ENCODE data around the gene TMTC1. TPM values are rescaled to one million over a fixed set of nuclear protein-coding genes. Genes with fewer than 3 reads are reported as not detected.

The TMTC1 gene
- total and polyA plus RNA-seq, 9 of the 15 experiments (the other 6 are each of a cell fraction or from before 2014, with no cell fraction given), result under 0.01 to 0.18 (median 0.06) TPM; not detected in 2

DNA sequence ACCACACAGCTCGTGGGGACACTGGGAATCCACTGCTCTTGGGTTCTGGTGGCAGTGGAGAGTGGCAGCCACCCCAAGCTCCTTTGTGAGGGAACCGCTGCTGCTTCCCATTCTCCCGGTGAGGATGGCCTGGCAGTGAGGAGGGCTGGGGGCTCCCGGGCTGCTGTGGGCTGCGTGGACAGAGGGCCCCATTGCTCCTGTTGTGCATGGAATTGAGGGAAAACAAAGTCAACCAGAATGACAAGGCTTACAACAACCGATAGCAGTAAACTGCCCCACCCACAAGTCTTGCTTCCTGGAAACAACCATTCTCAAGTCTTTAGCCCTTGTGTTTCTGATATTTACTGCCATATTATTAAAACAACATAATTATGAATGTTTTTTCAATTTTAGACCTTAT, 32.1 kb downstream of the TMTC1 start:
- no TSS peak for BruUV-seq (replicated peaks)
- H2AFZ ChIP-seq (ENCODE audit: low read depth, low read length), result no peak overlapping the region
- DNase-seq (ENCODE audit: extremely low read depth in 1 of 4, low spot score in 3 of 4) (no peak), FAIRE-seq (no peak), ATAC-seq (no peak)
- no peaks in the 10 kb centered on the region for H3K9me3 ChIP-seq (replicated peaks; ENCODE audit: control insufficient read depth, insufficient read depth, low read depth, low read length)
- in situ Hi-C loops (cut with MboI) (no loop called here), intact Hi-C loops (cut with micrococcal nuclease) (no loop called here)
- no peaks in the 10 kb centered on the region for H3K79me2 ChIP-seq (ENCODE audit: control insufficient read depth, insufficient read depth, low read length)
- no peaks in the 10 kb centered on the region for H3K36me3 ChIP-seq (ENCODE audit: control insufficient read depth, insufficient read depth, low read length)
- 0% methylated on average over 6 of the region's 6 CpGs for WGBS (ENCODE audit: insufficient coverage, low coverage, missing lambda C conversion rate)
- H3K9me1 ChIP-seq (ENCODE audit: control insufficient read depth, insufficient read depth, low read length), result no peaks in the 10 kb centered on the region
- CTCF ChIA-PET (ENCODE audit: low intra/inter-chr PET ratio), result no interaction called here
- H3K9ac ChIP-seq (ENCODE audit: insufficient read depth in 1 of 2, low read depth in 2 of 2, low read length in 2 of 2), result no peak overlapping the region
- no peaks in the 10 kb centered on the region for H4K20me1 ChIP-seq (replicated peaks; ENCODE audit: control insufficient read depth, insufficient read depth, low read length)
- H3K4me2 ChIP-seq (ENCODE audit: insufficient read depth, low read length), result no peak overlapping the region
- POLR2A ChIA-PET, result no interaction called here
- H3K27ac ChIP-seq (ENCODE audit: extremely low read depth, low read depth, low read length), result no peak overlapping the region
- no peaks in the 10 kb centered on the region for H3K4me1 ChIP-seq (replicated peaks in 1 of 2; ENCODE audit: control insufficient read depth in 2 of 2, insufficient read depth in 2 of 2, low read length in 2 of 2)
- no peak overlapping the region for H3K4me3 ChIP-seq
- no peaks in the 10 kb centered on the region for H3K27me3 ChIP-seq (ENCODE audit: control insufficient read depth in 2 of 2, insufficient read depth in 2 of 2, low read length in 2 of 2)
- no peak for TF ChIP-seq RREB1 (CRISPR knock-in tag; IDR thresholded peaks at IDR 0.05)
- TF ChIP-seq ZNF764 (CRISPR knock-in tag; IDR thresholded peaks at IDR 0.05; ENCODE audit: low read depth), result no peak
- TF ChIP-seq BCLAF1 (IDR thresholded peaks at IDR 0.05; ENCODE audit: borderline replicate concordance in 1 of 2, control insufficient read depth in 1 of 2, low read depth in 2 of 2, low read length in 1 of 2), result no peak
- no peak for TF ChIP-seq THRB (CRISPR knock-in tag; conservative IDR thresholded peaks at IDR 0.05)
- no peak for TF ChIP-seq BMI1 (IDR thresholded peaks at IDR 0.05; ENCODE audit: low read length)
- TF ChIP-seq RHOXF2B (CRISPR knock-in tag; conservative IDR thresholded peaks at IDR 0.05), result no peak
- no peak for TF ChIP-seq KDM4B (IDR thresholded peaks at IDR 0.05; ENCODE audit: borderline replicate concordance in 2 of 2, low read depth in 1 of 2)
- TF ChIP-seq ATF4 (CRISPR knock-in tag; IDR thresholded peaks at IDR 0.05), result no peak
- TF ChIP-seq, protein P1, sequence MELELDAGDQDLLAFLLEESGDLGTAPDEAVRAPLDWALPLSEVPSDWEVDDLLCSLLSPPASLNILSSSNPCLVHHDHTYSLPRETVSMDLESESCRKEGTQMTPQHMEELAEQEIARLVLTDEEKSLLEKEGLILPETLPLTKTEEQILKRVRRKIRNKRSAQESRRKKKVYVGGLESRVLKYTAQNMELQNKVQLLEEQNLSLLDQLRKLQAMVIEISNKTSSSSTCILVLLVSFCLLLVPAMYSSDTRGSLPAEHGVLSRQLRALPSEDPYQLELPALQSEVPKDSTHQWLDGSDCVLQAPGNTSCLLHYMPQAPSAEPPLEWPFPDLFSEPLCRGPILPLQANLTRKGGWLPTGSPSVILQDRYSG (tag; conservative IDR thresholded peaks at IDR 0.05; ENCODE audit: low read depth), result no peak

All from K562 (cell line).